Suppressor macrophage treated with lipopolysaccharide for 4 hours (primary cell): ENCODE measurements around the gene TECPR2.

Experiments
- DNase-seq: peaks from one replicate; pipeline ENCODE4 v3.0.0-alpha.2; 2020

TECPR2 gene

DNA sequence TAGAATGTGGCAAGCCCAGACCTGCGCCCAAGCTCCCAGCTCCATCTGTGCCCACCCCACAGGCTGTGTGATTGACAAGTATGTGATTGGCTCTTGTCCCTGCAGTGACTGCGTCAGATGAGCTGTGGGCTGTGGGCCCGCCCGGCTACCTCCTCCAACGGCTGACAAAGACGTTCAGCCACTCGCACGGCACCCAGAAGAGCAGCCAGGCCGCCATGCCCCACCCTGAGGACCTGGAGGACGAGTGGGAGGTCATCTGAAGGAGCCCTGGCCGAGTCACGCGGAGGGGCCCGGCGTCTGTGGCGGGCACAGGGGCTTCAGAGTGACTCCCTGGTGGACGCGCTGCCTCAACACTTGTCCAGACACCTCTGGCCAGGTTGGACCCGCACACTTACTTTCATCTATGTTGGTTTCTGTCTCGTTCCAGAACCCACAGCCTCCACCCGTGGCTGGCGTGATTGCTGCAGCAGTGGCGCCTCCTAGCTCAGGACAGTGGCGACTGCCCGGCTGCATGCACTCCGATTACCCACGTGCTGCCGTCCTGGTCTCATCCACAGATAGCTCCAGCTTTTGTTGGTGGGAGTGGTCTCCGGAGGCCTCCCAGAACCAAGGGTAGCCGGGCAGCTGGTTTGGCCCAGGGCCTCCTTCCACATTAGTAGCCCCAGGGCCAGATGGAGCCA, 135.4 kb downstream of the TECPR2 start:
- DNase-seq: no peak

DNA sequence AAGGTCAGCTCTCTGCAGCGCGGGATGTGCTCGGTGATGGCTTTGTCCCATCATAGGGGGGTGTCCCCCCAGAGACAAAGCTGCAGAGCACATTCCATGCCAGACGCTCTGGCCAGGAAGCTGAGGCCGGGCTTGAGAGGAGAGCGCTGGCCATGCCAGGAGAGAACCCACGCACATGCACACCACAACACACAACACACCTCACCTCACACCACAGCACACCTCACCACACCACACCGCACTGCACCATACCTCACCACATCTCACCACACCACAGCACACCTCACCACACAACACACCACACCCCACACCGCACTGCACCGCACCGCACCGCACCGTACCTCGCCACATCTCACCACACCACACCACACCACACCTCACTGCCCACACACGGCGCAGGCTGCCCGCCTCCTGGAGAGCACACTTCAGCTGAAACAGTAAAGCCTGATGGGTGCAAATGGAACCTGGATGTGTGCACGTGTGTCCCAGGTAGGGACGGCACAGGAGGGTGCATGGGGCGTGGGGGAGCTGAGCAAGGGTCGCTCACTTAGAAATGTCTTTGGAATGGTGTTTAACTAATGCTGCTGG, 136.0 kb downstream of the TECPR2 start:
- no peak for DNase-seq

DNA sequence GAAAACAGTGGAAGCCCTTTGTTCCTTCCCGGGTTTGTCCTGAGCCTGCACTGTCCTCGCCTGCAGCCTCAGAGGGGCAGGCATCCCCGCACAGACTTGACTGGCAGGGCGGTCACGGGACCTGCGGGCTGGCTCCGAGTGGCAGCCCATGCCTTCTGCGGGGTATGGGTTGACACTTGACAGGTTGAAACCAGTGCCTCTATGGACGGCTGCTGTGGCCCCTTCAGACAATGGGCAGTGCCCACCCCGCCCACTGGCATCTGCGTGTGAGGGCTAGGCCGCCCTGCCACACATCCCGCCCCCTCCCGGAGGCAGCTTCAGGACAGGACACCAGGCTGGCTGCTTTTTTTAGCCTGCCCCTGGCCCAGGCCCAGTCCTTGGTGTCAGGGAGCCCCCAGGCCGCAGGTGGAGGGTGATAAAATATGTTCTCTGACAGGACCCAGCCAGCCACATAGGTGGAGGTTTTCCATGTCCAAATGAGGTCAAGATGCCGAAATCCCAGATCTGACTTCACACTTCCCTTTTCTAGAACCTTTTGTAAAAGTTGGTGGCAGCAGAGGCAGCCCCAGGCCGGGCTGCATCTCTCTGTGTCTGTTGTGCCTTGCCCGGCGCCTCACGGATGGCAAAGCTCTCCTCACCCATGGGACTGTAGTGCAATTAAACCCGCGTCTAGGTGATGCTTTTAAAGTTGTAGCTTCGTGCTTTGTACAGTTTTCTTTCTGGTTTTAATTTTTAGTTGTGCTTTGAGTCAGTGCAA, 136.8 kb downstream of the TECPR2 start:
- DNase-seq: peak; percentile 36

DNA sequence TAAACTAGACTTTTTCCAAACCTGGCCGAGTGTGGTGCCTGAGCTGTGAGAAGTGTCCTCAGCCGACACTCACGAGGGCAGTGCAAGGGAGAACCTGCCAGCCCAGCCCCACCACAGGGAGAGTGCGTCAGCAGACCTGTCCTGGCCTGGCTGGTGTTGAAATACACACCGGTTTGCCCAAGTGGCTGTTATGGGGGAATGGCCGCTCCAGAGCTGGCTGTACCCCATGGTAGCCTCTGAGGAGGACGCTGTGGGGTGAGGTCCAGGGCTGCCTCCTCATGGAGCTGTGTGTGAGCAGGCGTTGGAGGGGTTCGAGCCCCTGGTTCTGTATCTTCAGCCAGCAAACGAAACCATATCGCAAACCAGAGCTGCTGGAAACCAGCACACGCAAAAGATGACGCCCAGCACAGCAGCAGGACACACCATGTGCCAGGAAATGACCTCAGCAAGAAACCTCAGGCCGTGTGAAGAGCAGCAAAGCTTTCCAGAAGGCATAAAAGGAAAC, 137.5 kb downstream of the TECPR2 start:
- DNase-seq: peak; percentile 87

DNA sequence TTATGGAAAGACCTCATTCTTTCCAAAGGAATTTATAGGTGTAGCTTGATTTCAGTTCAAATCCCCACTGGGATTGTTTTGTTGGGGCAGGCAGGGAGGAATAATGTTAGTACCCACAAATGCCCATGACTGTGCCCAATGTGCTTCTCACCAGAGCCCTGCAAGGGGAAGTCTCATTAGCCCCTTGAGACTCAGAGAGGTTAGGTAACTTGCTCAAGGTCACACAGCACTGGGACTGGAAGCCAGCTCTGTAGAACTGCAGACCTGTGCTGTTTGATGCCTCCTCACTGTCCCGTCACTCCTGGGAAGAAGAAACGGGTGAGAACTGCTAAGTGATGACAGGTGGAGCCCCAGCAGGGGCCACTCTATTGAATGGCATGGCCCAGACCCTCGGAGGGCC, 138.0 kb downstream of the TECPR2 start:
- DNase-seq: no peak

DNA sequence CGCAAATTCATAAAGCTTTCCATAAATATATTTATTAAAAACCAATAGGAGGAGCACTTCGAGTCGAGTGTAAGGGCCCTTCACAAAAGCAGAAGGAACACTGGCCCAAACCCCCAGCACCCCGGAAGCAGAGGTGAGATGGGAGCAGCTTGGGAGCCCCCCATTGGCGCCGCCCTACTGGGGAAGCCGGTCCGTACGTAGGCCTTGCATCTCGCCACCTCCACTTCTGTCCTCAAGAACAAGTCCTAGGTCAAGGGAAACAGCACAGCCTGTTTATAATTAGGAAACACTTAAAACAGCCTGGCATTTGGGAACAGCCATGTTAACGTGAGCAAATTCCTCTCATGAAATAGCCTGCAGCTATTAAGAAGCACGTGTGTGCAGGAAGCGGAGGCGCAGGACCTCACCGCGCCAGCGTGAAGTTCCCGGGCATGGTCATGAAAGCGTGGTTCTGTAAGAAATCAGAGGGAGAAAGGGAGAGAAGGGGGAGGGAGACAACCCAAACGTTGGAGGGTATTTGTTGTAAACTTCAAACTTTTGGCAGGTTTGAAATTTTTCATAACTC, 139.1 kb downstream of the TECPR2 start:
- DNase-seq: no peak

DNA sequence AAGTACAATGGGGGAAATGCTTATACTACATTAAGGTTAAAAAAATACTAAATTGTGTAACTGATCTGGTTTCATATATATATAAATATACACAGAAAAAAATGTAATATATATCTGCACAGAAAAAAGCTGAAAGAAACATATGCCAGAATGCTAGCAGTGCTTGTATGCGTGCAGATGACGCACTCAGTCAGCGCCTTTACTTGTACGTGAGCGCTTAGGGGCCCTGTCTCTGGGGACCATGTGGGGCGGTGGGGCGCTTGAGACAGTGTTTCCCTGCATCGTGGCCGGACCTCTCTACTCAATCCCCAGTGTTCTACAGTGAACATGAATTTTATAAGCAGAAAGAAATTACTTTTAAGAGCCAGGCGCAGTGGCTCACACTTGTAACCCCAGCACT, 139.8 kb downstream of the TECPR2 start:
- DNase-seq: no peak

DNA sequence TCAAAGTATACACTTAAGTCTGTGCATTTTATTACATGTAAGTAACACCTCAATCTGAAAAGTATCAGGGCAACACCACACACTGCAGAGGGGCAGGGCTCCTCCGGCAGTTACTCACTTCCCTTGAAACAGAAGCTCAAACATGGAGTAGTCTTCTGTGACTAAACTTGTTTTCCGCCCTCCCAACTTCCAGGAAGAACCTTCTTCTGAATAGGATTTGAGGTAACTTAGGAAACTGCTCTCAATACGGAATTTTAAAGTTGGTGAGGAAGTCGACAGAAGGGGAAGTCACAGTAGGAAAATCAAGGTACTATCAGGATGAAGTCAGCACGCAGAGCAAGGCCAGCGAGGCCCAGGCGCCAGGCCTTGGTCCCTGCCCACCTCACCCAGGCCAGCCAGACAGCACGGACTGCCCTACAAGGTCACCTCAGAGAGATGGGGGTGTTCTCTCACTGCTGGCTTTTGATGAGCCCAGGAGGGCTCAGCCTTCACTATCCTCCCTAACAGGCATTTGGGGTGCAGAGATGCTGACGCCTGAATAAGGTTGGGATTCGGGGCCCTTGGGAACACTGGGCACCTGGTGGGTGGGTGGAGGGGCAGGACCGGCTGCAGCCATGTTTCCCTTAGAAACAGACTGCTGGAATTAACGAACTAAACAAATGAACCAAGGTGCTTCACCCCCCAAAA, 141.0 kb downstream of the TECPR2 start:
- DNase-seq: peak; percentile 31

DNA sequence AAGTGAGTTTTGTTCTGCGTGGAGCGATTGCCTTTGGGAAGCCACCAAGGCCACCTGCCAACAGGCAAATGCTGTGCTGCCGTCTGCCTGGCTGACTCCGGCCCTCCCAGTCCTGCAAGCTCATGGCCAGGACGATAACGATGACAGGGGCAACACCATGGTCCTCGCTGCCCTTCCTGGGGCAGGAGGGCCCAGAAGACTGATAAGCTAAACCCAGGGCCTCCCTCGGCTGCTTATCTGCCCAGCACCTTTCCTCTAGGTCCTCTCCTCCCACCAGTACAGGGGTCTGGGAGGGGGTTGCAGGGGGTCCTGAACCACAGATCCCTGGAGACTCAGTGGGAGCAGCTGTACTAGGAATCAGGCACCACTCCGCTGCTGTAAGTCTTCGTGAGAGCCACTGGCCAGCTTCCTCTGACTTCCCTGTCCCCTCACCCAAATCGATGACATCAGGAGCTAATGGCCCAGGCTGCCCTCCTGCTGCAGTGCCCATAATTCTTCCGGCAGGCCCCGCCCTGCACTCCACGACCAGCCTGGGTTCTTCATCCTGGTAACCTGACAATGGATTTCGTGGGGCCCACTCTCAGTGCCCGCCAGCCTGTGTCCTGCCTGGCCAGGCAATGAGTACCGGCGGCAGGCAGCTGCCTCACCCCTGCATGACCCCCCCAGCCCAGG, 141.7 kb downstream of the TECPR2 start:
- no peak for DNase-seq

DNA sequence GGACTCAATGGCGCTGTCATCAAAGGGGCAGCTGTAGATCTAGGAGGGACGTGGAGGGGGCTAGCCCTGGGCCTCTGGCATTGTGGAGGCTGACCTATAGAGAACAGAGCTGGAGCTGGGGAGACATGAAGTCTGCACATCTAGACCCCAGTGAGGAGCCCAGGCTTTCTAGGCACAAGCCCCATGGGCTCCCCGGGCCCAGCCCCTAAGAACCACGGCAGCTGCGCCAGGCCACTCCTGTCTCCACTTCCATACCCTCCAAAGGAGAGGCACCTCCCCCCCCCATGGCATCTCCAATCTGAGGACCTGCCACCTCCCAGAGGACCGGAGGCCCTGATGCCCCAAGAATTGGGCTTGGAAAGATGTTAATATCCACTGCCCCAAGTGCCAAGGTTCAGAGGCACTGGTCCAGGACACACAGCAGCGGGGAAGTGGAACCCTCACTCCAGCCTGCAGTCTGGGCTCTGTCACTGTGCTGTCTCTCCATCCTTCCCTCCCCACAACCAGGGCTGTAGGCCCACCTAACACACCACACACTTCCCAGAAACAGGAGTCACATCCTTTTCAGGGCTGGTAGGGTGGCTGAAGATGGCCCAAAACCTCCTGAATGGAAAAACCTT, 142.4 kb downstream of the TECPR2 start:
- no peak for DNase-seq

DNA sequence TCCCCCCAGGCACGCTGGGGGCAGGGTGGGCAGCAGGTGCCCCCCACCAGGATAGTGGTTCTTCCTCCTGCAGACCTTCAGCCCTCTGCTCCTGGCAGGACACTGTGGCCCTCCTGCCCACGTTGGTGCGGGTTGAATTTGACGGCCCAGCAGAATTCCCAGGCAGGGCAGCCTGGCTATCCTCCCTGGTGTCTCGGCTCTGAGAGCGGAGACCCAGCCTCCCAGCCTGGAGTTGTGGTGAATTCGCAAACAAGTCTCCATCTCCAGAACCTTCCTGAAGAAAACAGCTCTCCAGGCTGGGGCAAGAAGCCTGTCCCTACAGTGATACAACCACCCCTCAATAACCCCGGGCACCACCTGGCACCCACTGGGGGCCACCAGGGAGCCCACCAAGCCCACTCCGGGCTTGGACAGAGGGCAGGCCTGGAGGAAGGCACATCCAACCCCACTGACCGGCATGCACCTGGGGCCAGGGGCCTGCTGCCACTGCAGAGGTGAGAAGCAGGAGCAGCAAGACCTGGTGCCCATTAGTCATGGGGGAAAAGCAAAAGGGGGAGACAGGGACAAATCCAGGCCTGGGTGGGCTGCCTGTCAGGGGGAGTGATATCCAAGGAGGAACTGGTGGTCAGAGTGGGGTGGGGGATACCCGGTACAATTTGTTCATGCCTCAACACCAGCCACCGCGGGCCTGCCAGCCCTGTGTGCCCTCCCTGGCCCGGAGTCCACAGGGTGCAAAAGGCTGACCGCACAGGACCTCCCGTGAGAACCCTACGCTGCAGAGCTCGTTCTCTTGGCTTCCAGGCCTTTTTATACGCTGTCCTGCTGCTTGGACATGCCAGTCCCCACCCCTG, 143.3 kb downstream of the TECPR2 start:
- no peak for DNase-seq

DNA sequence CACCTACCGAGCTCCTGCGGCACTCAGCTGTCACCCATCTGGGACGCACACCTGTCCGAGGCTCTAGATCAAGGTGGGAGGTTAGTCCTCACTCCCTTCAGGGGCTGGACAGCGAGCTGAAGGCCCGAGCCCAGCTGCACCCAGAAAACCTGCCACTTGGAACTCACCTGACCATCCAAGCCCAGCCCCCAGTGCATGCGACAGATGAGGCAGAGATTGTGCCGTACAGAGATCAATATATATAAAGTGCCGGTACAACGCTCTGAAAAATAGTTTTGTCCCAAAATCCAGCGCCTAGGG, 143.8 kb downstream of the TECPR2 start:
- no peak for DNase-seq

DNA sequence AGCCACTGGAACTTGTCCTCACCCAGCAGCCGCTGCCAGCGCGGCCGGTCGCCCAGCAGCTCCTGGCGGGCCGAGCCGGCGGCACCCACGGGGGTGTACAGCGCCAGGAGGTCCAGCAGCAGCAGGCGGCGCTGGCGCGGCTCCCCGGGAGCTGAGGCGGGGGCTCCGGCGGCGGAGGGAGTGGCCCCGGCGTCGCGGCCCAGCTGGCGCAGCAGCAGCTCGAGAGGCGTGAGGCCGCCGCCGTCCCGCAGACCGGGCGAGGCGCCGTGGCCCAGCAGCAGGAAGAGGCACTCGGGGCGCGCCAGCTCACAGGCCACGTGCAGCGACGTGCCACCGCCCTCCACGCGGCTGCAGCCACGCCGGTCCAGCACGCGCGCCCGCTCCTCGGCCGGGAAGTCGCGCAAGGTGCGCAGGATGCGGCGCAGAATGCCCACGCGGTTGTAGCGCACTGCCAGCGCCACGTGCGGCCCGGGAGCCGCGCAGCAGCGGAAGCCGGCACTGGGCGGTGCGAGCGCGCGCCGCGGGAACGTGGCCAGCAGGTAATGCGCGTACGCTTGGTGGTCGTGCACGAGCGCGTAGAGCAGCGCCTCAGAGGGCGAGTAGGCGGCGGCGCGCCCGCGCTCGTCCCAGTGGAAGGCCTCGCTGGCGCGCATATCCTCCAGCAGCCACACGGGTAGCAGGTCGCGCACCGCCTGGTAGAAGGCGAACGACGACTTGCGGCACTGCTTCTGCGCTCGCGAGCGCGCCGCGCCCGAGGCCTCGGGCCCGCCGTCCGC, 144.5 kb downstream of the TECPR2 start:
- DNase-seq: no peak

DNA sequence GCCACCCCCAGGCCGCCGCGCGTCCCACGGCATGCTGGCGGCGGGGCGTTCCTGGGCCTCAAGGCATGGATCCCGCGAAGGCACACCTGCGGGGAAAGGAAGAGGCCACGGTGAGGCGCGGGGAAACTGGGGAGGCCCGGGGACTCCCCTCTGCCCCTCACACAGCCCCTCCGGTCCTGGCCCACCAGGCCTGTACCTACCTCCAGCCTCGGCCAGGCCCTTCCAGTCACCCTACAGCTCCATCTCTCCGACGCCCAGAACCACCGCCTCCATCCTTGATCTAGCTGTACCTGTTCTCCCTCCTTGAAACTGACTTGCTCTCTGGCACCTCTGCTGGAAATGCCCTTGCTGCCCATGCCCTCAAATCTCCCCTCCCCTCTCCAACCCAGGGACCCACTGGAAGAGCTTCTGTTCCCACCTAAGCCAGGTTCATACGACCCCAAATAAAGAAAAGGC, 145.1 kb downstream of the TECPR2 start:
- DNase-seq: no peak

DNA sequence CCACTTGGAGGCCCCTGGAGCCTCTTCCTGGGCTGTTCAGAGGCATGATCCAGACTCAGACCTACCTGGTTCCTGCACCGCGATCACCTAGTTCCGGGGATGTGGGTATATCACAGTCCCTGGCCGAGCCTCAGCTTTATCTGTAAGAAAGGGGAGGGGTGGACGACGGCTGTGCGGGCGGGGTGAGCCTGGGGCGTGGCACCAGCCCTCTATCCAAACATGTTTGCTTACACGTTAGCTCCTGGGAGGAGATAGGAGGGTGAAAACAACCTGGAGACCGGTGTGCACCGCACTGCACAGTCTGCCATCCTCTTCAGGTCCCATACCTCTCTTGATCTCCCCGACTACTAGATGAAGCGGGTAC, 145.7 kb downstream of the TECPR2 start:
- no peak for DNase-seq

DNA sequence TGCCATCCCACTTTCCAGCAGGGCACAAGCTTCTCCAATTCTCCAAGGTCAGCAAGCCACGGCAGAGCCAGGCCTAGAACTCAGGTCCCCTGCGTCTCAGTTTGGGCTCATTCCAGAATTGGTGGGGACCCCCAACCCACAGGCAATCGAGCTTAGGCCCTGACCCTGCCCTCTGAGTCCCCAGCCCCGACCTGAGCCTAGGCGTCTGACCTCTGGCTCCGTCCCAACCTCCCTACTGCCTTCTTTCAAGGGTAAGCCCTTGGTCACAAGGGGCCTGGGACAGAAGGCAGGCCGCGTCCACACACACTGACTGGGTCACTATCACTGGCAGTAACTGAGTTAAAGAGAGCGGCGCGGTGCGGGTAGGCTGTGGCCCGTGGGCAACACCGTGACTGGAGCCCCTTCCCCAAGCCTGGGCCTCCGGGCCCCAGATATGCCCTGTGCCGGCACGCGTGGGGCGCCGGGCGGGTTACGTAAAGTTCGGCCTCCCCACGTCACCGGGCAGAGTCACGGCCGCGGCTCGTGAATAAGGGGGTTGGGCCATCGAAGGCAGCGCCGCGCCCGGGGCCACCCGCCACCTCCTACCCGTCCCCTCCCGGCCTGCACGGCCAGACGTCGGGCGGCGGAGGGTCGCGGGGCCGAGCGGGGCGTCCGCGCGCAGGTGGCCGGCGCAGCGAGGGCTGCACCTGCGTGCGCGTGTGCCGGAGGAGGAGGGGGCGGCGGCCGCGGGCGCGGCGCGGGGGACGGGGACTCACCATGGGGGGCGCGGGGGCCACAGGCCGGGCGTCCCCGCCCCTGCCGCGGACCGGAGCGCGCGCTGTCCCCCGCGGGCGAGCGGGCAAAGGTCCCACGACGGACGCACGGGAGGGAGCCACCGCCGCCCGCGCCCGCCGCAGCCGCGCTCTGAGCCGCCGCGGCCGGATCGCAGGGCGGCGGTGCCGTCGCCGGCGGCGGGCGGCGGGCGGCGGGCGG, 146.3 kb downstream of the TECPR2 start:
- peak; percentile 75 for DNase-seq

DNA sequence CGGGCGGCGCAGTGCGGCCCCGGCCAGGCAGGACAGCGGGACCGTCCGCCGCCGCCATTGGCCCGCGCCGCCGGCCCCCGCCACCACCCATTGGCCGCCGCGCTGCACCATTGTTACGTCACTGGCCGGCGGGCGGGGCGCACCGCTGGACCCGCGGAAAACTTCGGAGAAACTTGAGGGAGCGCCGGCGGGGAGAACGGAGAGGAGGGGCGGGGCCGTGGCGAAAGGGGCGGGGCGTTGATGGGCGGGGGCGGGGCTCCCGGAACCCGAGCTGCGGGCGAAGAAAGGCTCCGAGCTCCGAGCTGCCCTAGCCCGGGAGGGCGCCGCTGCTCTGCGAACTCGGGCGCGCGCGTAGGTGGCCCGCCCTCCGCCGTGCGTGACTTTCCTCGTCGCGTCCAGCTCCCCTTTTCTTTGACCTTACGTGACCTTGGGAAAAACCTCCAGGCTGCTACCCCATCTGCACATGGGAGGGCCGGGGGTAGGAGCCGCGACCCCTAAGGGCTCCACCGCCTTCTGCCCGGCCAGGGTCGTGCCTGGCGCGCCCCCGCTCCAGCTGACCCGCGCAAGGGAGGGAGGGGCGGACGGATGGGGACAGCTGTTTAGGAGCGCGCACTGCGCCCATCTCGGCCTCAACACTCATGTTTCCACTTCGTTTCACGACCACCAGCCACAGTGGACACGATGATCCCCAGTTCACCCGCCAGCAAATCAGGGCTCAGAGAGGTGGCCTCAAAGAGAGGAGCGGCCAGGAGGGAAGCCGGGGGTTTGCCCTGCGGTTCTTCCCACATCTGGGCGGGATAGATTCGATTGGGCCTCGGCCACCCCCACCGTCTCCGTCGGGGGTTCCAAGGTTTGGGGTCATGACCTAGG, 147.2 kb downstream of the TECPR2 start, which contains the start of gene ANKRD9:
Gene ANKRD9, minus strand, starts transcription at position 31 of the 870 bp plus-strand sequence. CDS start 1,887 bp downstream, outside the sequence.
- DNase-seq: peak; percentile 98
